ENCODE data around the gene RPS21. TPM values are rescaled to one million over a fixed set of nuclear protein-coding genes. Genes with fewer than 3 reads are reported as not detected.

The RPS21 gene
- polyA plus RNA-seq, 1 donor: 2,139 TPM

DNA sequence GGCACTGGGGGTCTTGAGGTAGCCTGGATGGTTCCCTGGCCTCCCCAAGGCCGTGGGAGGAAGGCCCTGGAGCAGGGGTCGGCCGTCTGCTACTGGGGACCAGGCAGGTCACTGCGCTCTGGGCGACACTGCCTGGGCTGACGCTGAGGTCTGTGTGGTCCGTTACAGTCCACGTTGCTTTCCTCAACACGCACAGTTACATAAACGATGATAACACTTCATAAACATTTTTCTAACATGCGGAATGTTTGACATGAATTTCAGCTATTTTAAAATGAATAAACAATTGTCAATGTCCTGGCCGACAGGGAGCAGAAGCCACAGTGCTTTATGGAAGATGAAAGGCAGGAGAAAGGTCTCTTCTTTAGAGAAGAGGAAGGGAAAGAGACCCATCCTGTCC lies 50.6 kb downstream of the RPS21 start:
- Histone ChIP-seq H3K36me3 (ENCODE audit: control insufficient read depth, insufficient read depth, low read length) (no peaks in the 10 kb centered on the region), H3K27ac (ENCODE audit: low read length) (no peak overlapping the region), H3K9me3 (ENCODE audit: control insufficient read depth, low read depth, low read length) (peaks cover 4% of the 10 kb centered on the region), H3K4me3 (ENCODE audit: low read length) (no peak overlapping the region), H3K4me1 (ENCODE audit: control insufficient read depth, insufficient read depth, low read length) (peaks cover 43% of the 10 kb centered on the region), H3K27me3 (ENCODE audit: control insufficient read depth, insufficient read depth, low read length) (no peaks in the 10 kb centered on the region)
- no peak for DNase-seq
- WGBS (ENCODE audit: insufficient coverage, low lambda C conversion rate): 100% methylated on average over 1 of the region's 12 CpGs

DNA sequence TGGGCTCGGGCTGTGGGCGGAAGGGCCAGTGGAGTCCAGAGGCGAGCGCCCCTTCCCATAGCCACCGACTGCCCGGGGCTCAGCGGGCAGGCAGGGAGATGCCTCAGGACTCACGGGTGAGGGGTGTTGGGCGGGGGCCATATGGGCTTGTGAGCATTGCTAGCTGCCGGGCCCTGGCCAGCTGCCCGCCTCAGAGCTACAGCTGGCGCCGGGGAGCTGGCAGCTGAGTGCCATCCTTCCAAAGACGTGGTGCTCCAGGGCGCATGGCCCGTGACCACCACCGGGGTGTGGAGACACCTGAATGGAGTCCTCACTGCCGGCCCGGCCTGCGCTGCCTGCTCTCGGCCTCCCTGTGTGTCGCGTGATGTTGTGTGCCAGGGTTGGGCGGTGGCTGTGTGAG lies 51.0 kb downstream of the RPS21 start:
- H3K27me3 ChIP-seq (ENCODE audit: control insufficient read depth, insufficient read depth, low read length): no peaks in the 10 kb centered on the region
- no peaks in the 10 kb centered on the region for H3K36me3 ChIP-seq (ENCODE audit: control insufficient read depth, insufficient read depth, low read length)
- peaks cover 4% of the 10 kb centered on the region for H3K9me3 ChIP-seq (ENCODE audit: control insufficient read depth, low read depth, low read length)
- H3K4me3 ChIP-seq (ENCODE audit: low read length): no peak overlapping the region
- peaks cover 39% of the 10 kb centered on the region for H3K4me1 ChIP-seq (ENCODE audit: control insufficient read depth, insufficient read depth, low read length)
- H3K27ac ChIP-seq (ENCODE audit: low read length): no peak overlapping the region
- no peak for DNase-seq
- WGBS (ENCODE audit: insufficient coverage, low lambda C conversion rate): no CpG with 5 or more reads among the region's 24 CpGs

Other genes starting within 250 kb of the RPS21 start
- 163 TPM for gene PSMA7, start 243.7 kb upstream of the RPS21 start, polyA plus RNA-seq
- gene SS18L1, start 243.3 kb upstream of the RPS21 start, polyA plus RNA-seq: 18.2 TPM
- gene MTG2, start 204.1 kb upstream of the RPS21 start, polyA plus RNA-seq: 30.9 TPM
- gene HRH3, start 166.8 kb upstream of the RPS21 start, polyA plus RNA-seq: 0.33 TPM
- 35.7 TPM for gene OSBPL2, start 148.6 kb upstream of the RPS21 start, polyA plus RNA-seq
- 50.4 TPM for gene ADRM1, start 84.1 kb upstream of the RPS21 start, polyA plus RNA-seq
- 92.1 TPM for gene LAMA5, start 19.8 kb upstream of the RPS21 start, polyA plus RNA-seq
- gene CABLES2, start 20.2 kb downstream of the RPS21 start, polyA plus RNA-seq: 7.1 TPM
- gene RBBP8NL, start 40.4 kb downstream of the RPS21 start, polyA plus RNA-seq: 9.6 TPM
- gene GATA5, start 88.9 kb downstream of the RPS21 start, polyA plus RNA-seq: 40.9 TPM

Measured in large intestine (tissue), 3 donors.